ENCODE data around the gene TTC23. TPM values are rescaled to one million over a fixed set of nuclear protein-coding genes. Genes with fewer than 3 reads are reported as not detected.

Gene TTC23
- total and polyA plus RNA-seq, 9 of the 15 experiments (the other 6 are each of a cell fraction or from before 2014, with no cell fraction given) = 0.41 to 4.5 (median 2.5) TPM

DNA sequence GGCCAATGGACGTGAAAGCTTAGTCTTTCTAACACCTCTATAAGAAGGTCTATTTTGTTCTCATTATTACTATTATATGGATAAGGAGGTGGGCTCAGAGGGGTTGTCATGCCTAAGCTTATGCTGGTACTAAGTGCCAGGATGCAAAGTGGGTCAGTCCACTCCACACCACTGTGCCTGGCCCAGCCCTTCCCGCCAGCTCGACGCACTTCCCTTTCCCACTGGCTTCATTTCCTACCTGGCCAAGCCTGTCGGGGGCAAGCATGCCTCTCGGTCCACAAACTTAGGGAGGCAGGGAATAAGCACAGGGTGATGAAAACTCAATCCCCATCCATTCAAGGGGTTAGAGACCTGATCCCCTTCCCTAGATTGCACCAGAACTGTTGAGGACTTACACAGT lies 150.4 kb downstream of the TTC23 start:
- H3K79me2 ChIP-seq (ENCODE audit: control insufficient read depth, insufficient read depth, low read length) = no peaks in the 10 kb centered on the region
- H2AFZ ChIP-seq (ENCODE audit: low read depth, low read length) = no peak overlapping the region
- no peaks in the 10 kb centered on the region for H4K20me1 ChIP-seq (replicated peaks; ENCODE audit: control insufficient read depth, insufficient read depth, low read length)
- peaks cover 0 to 5% of the 10 kb centered on the region in 2 experiments; a peak in 1 of 5 replicates for H3K4me1 ChIP-seq (replicated peaks in 1 of 2; ENCODE audit: control insufficient read depth in 2 of 2, insufficient read depth in 2 of 2, low read length in 2 of 2)
- CTCF ChIA-PET (ENCODE audit: low intra/inter-chr PET ratio) = no interaction called here
- intact Hi-C loops (cut with micrococcal nuclease) = no loop called here
- H3K4me3 ChIP-seq = no peak overlapping the region
- ATAC-seq (no peak), DNase-seq (ENCODE audit: extremely low read depth in 1 of 4, low spot score in 3 of 4) (no peak), FAIRE-seq (no peak)
- no peaks in the 10 kb centered on the region for H3K9me3 ChIP-seq (replicated peaks; ENCODE audit: control insufficient read depth, insufficient read depth, low read depth, low read length)
- no peak overlapping the region for H3K27ac ChIP-seq (ENCODE audit: extremely low read depth, low read depth, low read length)
- no TSS peak for BruUV-seq (replicated peaks)
- 1% methylated on average over 6 of the region's 6 CpGs for WGBS (ENCODE audit: insufficient coverage, low coverage, missing lambda C conversion rate)
- peaks cover 19 to 67% of the 10 kb centered on the region in 2 experiments; a peak in 4 of 5 replicates for H3K27me3 ChIP-seq (ENCODE audit: control insufficient read depth in 2 of 2, insufficient read depth in 2 of 2, low read length in 2 of 2)
- POLR2A ChIA-PET = interaction anchor here (1.5 kb wide), 1 partner anchor 22 kb away, joined by 3 read pairs; no protein-coding TSS in a partner anchor
- H3K4me2 ChIP-seq (ENCODE audit: insufficient read depth, low read length) = no peak overlapping the region
- no peak overlapping the region for H3K9ac ChIP-seq (ENCODE audit: insufficient read depth in 1 of 2, low read depth in 2 of 2, low read length in 2 of 2)
- H3K9me1 ChIP-seq (ENCODE audit: control insufficient read depth, insufficient read depth, low read length) = no peaks in the 10 kb centered on the region
- in situ Hi-C loops (cut with MboI) = no loop called here
- H3K36me3 ChIP-seq (ENCODE audit: control insufficient read depth, insufficient read depth, low read length) = no peaks in the 10 kb centered on the region
- TF ChIP-seq SIX5 (IDR thresholded peaks at IDR 0.05; ENCODE audit: borderline replicate concordance in 1 of 2, insufficient read depth in 1 of 2, low read depth in 1 of 2, low read length in 2 of 2) (no peak), TFAP4 (CRISPR knock-in tag; IDR thresholded peaks at IDR 0.05; ENCODE audit: borderline replicate concordance) (no peak), ELF4 (CRISPR knock-in tag; IDR thresholded peaks at IDR 0.05) (no peak), CXXC5 (CRISPR knock-in tag; IDR thresholded peaks at IDR 0.05) (no peak), NCOR1 (IDR thresholded peaks at IDR 0.05) (no peak), ZNF639 (CRISPR knock-in tag; conservative IDR thresholded peaks at IDR 0.05 in 1 of 2, IDR thresholded peaks at IDR 0.05 in 1 of 2) (no peak), HNRNPL (IDR thresholded peaks at IDR 0.05; ENCODE audit: low read depth, low read length) (no peak), CBX8 (IDR thresholded peaks at IDR 0.05; ENCODE audit: borderline replicate concordance, extremely low read depth, low read depth, low read length, poor library complexity, severe bottlenecking) (no peak), VEZF1 (CRISPR knock-in tag; IDR thresholded peaks at IDR 0.05) (no peak)
- TF ChIP-seq, protein P1, sequence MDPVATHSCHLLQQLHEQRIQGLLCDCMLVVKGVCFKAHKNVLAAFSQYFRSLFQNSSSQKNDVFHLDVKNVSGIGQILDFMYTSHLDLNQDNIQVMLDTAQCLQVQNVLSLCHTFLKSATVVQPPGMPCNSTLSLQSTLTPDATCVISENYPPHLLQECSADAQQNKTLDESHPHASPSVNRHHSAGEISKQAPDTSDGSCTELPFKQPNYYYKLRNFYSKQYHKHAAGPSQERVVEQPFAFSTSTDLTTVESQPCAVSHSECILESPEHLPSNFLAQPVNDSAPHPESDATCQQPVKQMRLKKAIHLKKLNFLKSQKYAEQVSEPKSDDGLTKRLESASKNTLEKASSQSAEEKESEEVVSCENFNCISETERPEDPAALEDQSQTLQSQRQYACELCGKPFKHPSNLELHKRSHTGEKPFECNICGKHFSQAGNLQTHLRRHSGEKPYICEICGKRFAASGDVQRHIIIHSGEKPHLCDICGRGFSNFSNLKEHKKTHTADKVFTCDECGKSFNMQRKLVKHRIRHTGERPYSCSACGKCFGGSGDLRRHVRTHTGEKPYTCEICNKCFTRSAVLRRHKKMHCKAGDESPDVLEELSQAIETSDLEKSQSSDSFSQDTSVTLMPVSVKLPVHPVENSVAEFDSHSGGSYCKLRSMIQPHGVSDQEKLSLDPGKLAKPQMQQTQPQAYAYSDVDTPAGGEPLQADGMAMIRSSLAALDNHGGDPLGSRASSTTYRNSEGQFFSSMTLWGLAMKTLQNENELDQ (CRISPR knock-in tag; IDR thresholded peaks at IDR 0.05; ENCODE audit: borderline replicate concordance) = no peak
- TF ChIP-seq, protein P2, sequence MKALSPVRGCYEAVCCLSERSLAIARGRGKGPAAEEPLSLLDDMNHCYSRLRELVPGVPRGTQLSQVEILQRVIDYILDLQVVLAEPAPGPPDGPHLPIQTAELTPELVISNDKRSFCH (CRISPR knock-in tag; IDR thresholded peaks at IDR 0.05) = no peak
- TF ChIP-seq, protein P2 (tag; IDR thresholded peaks at IDR 0.05) = no peak
- TF ChIP-seq, protein P3, sequence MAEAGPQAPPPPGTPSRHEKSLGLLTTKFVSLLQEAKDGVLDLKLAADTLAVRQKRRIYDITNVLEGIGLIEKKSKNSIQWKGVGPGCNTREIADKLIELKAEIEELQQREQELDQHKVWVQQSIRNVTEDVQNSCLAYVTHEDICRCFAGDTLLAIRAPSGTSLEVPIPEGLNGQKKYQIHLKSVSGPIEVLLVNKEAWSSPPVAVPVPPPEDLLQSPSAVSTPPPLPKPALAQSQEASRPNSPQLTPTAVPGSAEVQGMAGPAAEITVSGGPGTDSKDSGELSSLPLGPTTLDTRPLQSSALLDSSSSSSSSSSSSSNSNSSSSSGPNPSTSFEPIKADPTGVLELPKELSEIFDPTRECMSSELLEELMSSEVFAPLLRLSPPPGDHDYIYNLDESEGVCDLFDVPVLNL (CRISPR knock-in tag; IDR thresholded peaks at IDR 0.05; ENCODE audit: low read depth) = no peak

Measured in K562 (cell line).